Activated CD4-positive, alpha-beta T cell treated with anti-CD3 and anti-CD28 coated beads, Interleukin-2, amount 50 U/mL, for 1 hour (primary cell): Measurements from ENCODE around the gene ACOX1.

Experiments used
- DNase-seq: peaks from one replicate; pipeline ENCODE4 v3.0.0-alpha.2; 2020

Gene ACOX1

DNA sequence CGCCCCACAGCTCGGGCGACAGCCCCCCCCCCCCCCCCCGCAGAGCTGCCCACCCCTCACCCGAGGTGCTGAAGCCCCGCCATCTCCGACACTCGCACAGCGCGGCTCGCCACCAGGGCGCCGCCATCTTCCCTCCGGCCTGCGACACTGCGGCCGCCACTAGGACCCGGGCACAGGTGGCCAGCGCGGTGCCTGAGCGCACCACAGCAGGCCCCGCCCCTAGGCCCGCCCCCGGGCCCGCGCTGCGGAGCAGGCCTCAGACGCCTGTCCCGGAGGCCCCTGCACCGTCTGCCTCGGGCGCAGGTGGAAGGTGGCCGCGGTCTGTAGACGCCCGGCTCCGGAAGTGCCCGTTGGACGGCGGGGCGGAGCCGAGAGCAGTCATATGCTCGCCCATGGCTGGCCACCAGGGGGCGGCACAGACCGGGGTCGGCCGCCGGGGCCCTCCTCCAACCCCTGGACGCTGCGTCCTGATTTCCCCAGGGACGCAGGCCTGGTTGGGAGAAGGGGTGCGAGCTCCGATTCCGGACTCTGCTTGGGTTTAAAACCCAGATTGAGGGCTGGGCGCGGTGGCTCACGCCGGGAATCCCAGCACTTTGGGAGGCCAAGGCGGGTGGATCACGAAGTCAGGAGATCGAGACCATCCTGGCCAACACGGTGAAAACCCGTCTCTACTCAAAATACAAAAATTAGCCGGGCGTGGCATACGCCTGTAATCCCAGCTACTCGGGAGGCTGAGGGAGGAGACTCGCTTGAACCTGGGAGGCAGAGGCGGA, 74.0 kb downstream of the ACOX1 start, which contains the start of gene MRPL38:
Gene MRPL38, minus strand, starts transcription at position 136 of the 773 bp plus-strand sequence. Its CDS starts 9 bp downstream, at position 127.
- peak; percentile 88 for DNase-seq

GRCh38 chr17:75902406-75902805, 76.6 kb downstream of the ACOX1 start:
- no peak for DNase-seq

DNA sequence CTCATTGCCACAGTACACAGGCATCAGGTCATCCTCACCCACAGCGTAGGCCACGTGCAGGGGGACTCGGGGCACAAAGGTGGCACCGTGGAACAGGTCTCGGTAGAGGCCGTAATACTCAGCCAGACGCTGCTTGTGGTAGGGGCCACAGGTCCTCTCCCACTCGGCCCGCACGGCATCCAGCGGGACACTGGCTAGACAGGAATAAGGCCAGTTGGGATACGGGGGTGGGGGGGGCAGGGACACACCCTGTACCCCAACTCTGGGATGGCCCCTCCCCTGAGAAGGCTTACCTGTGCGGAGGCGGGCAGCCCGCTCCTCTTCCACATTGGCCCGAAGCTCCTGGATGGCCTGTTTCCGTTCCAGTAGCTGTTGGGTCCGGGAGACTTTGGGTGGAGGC, 77.2 kb downstream of the ACOX1 start:
- no peak for DNase-seq

GRCh38 chr17:75900691-75901533, 78.1 kb downstream of the ACOX1 start:
- DNase-seq: no peak

- no peak for DNase-seq
These were observed 79.0 kb downstream of the ACOX1 start for GRCh38 chr17:75899767-75900468.

DNA sequence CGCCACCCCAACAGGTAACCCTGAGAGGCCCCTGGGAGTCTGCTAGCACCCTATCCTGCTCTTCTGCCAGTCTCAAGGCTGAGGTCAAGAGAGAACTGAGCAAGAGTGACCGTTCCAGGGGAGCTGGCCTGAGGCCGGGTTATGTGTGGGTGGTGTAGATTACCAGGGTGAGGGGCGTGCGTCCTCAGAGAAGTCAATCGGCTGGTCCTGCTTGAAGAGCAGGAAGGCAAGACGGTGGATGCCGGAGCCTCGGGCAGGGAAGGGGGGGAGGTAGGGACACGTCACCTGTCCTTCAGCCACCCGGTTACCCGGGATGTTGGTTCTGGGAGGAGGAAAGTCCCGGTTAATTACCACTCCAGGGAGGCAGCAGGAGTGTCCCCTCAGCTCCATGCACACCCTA, 79.6 kb downstream of the ACOX1 start:
- no peak for DNase-seq

GRCh38 chr17:75898791-75899190, 80.2 kb downstream of the ACOX1 start:
- no peak for DNase-seq

DNA sequence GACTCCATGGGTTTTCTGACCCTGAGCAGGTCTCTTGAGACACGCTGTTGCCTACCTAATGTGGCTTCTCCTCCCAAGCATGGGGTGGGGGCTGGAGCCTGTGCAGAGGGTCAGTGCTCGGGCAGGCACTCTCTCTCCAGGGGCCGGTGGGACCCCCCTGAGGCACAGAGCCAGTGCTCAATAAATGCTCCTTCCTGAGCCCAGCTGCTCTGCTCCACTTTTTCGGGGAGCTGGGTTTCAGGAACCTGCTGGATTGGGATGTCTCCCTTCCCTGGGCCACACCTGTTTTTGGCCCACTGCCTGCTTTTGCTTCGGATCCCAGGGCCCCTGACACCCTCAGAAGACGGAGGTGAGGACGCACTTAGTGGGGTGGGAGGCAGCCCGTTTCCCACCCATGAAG, 80.9 kb downstream of the ACOX1 start:
- no peak for DNase-seq

- no peak for DNase-seq
These were observed 81.6 kb downstream of the ACOX1 start for GRCh38 chr17:75897160-75898019.

DNA sequence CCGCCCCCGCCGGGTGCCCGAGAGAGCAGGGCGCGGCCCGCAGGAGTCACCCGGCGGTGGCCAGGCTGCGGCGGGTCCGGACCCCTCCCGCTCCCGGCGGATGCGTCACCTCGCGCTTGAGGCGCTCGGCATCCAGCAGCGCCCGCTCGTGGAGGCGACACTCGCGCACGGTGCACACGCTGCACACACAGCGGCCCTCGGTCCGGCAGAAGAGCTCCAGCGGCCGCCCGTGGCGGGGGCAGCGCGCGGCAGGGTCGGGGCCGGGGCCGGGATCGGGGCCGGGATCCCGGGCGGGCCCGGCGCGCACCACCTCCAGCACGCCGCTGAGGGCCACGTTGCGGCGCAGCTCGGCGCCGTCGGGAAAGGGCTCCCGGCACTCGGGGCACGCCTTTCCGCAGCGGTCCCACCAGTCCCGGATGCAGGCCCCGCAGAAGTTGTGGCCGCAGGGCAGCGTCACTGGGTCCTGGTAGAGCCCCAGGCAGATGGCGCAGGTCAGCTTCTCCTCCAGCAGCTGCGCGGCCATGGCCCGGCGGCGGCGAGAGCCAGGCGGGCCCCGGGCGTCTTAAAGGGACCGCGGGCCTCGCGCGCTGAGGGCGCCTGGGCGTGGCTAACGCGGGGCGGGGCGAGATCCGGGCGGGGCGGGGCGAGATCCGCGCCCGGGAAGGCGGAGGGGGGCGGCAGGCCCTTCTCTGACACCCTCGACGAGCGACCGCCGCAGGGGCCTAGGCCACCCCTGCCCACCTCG, 82.4 kb downstream of the ACOX1 start, which contains the start of gene TRIM65:
Gene TRIM65, minus strand, starts transcription at position 537 of the 745 bp plus-strand sequence. Its CDS starts 14 bp downstream, at position 523.
- peak; percentile 77 for DNase-seq

- no peak for DNase-seq
These were observed 83.4 kb downstream of the ACOX1 start for GRCh38 chr17:75895370-75896155.

GRCh38 chr17:75894049-75894733, 84.8 kb downstream of the ACOX1 start:
- no peak for DNase-seq

DNA sequence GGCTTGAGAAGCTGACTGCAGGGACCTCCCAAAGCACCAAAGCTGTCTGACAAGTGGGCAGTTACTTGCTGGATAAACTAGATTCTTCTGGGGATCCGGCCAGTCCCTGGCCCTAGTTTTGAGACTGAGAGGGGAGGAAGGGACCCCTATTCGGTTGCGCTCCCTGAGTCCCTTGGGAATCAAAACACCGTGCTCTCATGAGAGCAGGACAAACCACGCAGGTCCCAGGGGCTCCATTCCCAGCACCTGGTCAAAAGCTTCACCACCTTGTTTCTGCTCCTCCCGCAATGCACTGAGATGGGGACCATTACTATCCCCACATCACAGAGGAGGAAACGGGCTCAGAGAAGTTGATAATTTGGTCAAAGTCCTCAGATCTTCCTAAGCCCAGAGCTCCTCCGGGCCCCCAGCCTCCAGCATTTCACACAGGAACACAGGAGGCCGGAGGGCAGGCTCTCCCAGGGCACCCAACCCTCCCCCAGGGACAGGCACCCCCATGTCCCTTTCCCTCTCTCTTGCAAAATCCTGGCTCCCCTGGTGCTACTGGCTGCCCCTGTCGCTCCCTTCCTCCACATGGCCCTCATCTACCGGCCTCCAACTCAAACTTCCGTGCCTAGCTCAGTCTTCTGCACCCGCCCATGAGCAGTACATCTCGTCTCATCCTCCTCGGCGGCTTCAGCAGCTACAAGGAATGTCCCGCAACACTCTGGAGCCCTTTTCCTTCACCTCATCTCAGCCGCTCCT, 85.5 kb downstream of the ACOX1 start:
- DNase-seq: no peak

- no peak for DNase-seq
These were observed 86.3 kb downstream of the ACOX1 start for GRCh38 chr17:75892556-75893224.

- DNase-seq: no peak
These were observed 87.1 kb downstream of the ACOX1 start for GRCh38 chr17:75891605-75892555.
